HG02885 (cell line): Measurements from ENCODE around the gene HRNR.
A peak's percentile ranks its signal among the peaks of the same experiment; 100 is the strongest.

ENCODE experiments used
- ATAC-seq: cut with Tn5 transposase; IDR thresholded peaks from one replicate; pipeline ENCODE4 v1.9.1; 2021; ENCODE audit warnings: mild to moderate bottlenecking; ENCODE audit not compliant: unreplicated experiment, poor library complexity

The HRNR gene

GRCh38 chr1:152189657-152190442 is 34.1 kb downstream of the HRNR start:
- ATAC-seq, result no peak

DNA sequence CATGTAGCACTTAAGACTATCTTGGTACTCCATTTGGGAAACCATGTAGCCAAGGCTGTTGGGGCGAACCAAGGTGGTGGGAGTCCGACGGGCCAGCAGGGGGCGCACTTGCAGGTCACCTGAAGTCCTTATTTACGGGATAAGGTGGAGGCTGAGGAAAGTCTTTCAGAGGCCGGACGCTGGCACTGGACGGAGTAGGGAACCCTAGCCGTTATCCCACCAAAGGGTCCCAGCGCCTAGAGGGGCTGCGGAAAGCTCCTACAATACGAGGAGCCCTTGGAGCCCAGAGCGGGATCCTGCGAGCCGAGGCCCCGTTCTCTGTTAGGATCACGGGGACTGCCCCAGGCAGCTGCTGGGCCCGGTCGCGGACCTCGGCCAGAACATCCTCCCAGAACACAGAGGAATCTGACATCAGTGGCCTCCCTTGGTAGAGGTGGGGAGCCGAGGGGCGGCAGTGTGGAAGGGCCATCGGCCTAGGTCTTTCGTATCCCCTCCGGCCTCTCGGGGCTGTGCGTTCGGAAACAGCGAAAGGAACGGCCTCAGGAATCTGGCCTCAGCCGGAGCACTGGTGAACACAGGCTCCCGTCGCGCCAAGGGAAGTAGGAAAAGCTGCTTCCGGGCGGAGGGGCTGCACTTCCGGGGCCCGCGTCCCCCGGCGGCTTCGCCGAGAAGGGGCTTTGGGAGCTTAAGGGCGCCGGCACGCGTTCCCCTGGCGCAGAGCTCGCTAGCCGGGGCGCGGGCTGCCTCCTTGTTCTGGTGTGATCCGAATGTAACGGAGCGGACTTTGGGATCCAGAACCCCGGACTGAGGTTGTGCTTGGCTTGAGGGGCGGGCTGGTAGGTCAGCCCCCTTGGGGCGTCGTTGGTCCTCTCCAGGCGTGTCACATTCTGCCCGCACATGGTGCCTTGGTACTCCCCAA is 35.1 kb downstream of the HRNR start:
- no peak for ATAC-seq

GRCh38 chr1:152186556-152187285 is 37.3 kb downstream of the HRNR start:
- no peak for ATAC-seq

GRCh38 chr1:152185544-152186391 is 38.2 kb downstream of the HRNR start:
- ATAC-seq, result peak; percentile 68

- ATAC-seq, result no peak
Observed at GRCh38 chr1:152182944-152183361, 41.0 kb downstream of the HRNR start.

DNA sequence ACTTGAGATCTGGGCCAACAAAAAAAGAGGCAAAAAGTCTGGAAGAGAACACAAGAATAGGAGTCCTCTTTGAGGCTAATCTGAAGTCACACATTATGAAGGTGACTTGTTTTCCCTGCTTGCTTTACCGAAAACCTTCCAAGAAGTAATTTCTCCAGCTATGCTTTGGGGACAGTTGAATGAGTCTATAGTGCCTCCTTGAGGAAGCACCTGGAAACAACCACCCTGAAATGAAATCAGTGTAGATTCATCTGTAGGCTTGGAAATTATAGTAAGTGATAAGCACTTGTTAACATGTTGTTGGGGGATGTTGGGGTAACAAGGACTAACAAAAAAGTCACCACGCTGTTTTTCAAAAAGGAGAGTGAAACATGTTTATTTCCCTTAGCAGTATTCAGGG is 41.6 kb downstream of the HRNR start:
- no peak for ATAC-seq

DNA sequence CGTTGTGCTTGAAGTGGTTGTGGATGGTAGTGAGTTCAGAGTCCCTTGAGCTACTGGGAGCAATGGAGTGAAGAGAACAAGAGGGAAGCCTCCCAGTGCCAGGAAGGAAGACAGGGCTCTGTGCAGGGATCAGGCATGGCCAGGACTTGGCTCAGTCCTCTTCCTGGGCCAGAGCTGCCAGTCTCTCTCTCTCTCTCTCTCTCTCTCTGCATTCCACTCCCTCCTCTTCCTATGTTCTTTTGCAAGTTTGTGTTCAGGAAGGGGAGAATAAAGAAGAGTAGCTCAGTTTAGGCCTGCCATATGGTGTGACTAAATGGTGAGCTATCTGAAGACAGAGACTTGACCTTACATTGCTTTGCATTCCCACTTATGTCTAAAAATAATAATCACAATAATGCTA is 44.4 kb downstream of the HRNR start:
- no peak for ATAC-seq

DNA sequence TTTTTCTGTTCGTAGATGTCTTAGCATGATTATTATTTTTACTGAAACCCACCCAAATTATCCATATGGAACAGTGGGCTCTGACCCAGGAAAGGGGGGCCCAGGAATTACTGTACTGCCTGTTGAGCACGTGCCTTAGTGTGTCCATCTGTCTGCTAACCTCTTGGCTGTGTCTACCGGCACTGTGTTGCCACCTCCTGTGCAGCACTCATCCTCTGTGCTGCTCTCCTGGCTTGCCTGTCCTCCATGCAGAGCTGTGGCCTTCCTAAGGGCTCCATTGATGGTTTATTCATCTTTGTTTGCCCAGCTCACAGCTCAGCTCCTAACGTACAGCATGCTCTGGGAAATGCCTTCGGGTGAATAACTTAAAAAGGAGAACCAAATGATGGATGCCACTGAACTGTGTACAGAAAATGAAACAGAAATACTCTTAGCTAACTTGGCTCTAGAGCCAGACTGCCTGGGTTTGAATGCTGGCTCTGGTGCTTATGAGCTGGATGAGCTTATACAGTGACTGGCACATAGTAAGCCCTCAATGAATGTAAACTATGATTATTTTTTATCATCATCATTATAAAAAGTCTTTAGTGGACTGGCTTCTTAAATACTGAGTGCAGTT is 53.6 kb downstream of the HRNR start:
- no peak for ATAC-seq

- ATAC-seq, result no peak
Observed at GRCh38 chr1:152169366-152170025, 54.5 kb downstream of the HRNR start.

DNA sequence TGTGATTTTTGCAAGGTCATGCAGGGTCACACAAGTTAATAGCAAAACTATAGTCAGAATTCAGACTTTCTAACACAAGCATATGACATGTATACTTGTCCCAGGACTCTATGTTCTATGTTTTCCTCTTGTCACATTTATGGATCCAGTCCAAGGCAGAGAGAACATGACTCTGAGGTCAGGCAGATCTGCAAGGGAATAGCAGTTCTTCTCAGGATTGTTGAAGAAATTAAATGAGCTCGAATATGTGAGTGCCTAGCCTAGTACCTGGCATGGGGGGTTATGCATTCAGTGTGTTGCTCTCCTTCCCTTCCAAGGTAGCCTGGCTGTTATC is 55.5 kb downstream of the HRNR start:
- no peak for ATAC-seq

DNA sequence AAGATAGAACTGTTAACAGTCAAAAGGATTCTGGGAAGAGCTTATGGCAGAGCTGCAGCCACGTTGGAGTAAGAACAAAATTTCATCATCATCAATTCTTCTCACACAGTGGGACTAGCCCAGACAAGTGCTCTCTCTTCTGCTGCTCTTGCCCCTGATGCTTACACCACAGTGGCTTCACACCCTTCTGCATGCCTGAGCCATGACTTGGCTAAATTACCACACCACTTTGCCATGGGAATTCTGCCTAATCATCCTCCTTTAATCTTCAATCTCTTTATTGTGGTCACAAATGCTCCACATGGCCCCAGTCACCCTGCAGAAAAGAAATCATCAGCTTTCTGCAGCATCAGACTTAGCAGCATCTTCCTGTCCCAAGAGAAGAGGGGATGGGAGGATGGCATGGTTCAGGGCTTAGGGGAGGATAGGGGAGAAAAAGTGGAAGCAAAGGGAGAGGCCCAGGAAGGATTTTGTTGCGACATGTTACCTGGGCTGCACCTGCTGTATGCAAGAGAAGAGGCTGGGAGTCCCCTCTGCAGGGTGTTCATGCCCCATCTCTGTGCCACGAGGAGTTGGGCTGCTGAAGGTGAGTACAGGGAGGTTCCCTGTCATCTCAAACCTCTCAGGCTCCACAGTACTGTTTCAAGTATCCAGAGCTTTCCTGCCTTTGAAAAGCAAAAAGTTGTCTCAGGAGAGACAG is 56.0 kb downstream of the HRNR start:
- no peak for ATAC-seq

DNA sequence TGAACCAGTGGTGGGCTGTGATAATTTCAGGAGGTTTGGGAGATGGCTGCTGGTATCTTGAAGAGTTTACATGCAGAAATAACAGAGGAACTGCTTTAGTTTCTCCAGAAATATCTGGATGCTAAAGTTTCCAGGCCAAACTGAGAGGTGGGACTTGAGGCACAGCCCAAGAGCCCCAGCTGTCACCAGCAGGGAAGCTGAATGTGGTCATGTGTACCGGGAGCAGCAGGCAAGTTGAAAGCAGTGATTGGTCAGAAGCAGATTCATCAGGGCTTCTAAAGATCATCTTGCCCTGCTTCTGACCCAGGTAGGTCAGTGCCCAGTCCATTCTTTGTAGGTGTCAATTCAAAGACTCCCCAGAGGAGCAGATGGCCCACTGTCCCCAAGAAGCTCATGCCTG is 57.0 kb downstream of the HRNR start:
- no peak for ATAC-seq

DNA sequence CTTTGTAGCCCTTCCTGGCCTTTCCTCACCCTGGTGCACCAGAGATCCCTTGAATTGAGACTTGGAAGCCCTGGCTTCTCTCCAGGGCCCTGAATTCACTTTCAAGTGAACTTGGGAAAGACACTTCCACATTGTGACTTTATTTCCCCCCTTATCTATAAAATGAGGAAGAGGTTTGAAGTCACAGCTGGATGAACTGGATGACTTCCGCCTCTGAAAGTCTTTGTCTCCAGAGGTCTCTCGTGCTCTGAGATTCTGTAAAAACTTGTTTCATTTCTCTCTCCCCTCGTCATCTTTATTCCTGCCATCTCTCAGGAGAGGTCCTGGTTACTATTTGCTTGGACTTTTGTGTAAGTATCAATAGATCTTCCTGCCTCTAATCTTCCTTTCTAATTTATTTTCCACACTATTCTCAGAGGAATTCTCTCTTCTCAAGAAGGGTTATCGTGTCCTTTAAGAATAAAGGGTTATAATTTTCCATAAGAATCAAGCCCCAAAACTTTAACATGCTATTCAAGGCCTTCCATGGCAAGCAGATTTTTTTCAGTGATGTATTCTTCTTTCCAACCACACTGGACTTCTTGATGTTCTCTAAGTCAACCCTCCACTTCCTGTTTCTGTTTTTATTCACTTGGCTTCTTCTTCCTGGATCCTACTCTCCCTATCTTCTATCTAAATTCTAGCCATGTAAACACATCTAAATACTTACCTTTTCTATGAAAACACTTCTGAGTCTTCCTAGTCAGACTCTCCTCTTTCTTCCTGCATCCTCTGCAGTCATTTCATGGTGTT is 58.5 kb downstream of the HRNR start:
- no peak for ATAC-seq

DNA sequence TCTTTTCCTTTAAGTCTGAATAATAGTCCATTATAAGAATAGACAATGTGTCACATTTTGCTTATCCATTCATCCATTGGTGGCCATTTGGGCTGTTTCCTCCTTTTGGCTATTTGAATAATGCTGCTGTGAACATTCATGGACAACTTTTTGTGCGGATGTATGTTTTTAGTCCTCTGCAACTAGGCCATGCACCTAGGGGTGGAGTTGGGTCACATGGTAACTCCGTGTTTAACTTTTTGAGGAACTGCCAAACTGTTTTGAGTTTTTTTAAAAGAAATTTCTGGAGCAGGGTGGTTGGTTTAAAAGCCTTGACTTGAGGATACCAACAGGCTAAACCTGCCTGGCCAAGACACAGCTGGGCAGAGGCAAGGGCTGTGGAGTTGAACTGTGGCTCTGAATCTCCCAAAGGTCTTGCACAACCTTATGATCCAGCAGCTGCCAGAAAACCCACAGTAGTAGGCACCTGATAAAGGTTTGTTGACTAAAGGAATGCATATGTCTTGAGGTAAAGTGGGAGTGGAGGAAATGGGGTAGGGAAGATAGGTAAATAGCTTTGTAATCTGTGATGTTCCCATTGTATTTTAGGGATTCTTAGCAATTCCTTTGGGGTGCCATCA is 59.4 kb downstream of the HRNR start:
- no peak for ATAC-seq

GRCh38 chr1:152162792-152163463 is 61.1 kb downstream of the HRNR start:
- no peak for ATAC-seq
